Fibroblast of mammary gland (primary cell): ENCODE results near the gene SGMS2.

Experiments used
- DNase-seq: peaks from one replicate; pipeline ENCODE4 v3.0.0-alpha.2; 2010; ENCODE audit warnings: low read depth
- H3K4me3 ChIP-seq: 2 replicates; pipeline ENCODE4 v1.5.1; 2011; ENCODE audit warnings: low read depth, mild to moderate bottlenecking, low read length, moderate library complexity; ENCODE audit not compliant: control insufficient read depth
- CTCF ChIP-seq: conservative IDR thresholded peaks from 2 replicates; pipeline ENCODE4 v1.5.1; 2011; ENCODE audit warnings: low read depth, low read length, inconsistent platforms; ENCODE audit not compliant: control insufficient read depth, insufficient read depth

SGMS2 gene

GRCh38 chr4:107956011-107956410, 131.3 kb downstream of the SGMS2 start:
- no peak overlapping the region for H3K4me3 ChIP-seq
- TF ChIP-seq CTCF = no peak
- no peak for DNase-seq
